Testis (tissue), 3 donors: ENCODE data around the gene MYOM3. TPM values are rescaled to one million over a fixed set of nuclear protein-coding genes. Genes with fewer than 3 reads are reported as not detected.

Experiments used
- DNase-seq: peaks from one replicate; pipeline ENCODE4 v3.0.0-alpha.2; 2019
- H3K27ac ChIP-seq, 2 donors: fragments of 200-600 bp; sonication (generic); one replicate each; pipeline ENCODE4 v1.5.1; 2019
- H3K27me3 ChIP-seq: fragments of 200-600 bp; sonication (generic); one replicate; pipeline ENCODE4 v1.5.1; 2019
- H3K36me3 ChIP-seq: fragments of 200-600 bp; sonication (generic); one replicate; pipeline ENCODE4 v1.5.1; 2017; ENCODE audit warnings: low read depth; ENCODE audit errors: missing control alignments
- H3K4me1 ChIP-seq: fragments of 200-600 bp; sonication (generic); one replicate; pipeline ENCODE4 v1.5.1; 2019
- H3K4me3 ChIP-seq, 2 donors: fragments of 200-600 bp; sonication (generic); one replicate each; pipeline ENCODE4 v1.5.1; 2017 to 2019
- H3K9me3 ChIP-seq: fragments of 200-600 bp; sonication (generic); one replicate; pipeline ENCODE4 v1.5.1; 2017
- CTCF ChIP-seq, 3 experiments: fragments of 450-650 bp in 2 of 3; fragments of 200-600 bp in 1 of 3; sonication (generic) in 1 of 3; IDR thresholded peaks; one replicate each; pipeline ENCODE4 v1.5.1; 2016 to 2019; ENCODE audit warnings: antibody characterized with exemption in 3 of 3, mild to moderate bottlenecking in 2 of 3, moderate library complexity in 1 of 3
- POLR2A ChIP-seq: fragments of 450-650 bp; IDR thresholded peaks from one replicate; pipeline ENCODE4 v1.6.1; 2017; ENCODE audit warnings: antibody characterized with exemption, mild to moderate bottlenecking, moderate library complexity
- WGBS, 2 donors: methylation state at CpG; one replicate each; pipeline ENCODE4 v1.1.5; 2018; 5-methylcytosine and 5-hydroxymethylcytosine counted together
- intact Hi-C: fragments of 100-400 bp; cut with DNase I; formaldehyde crosslinking; loops from one replicate; pipeline ENCODE4 v1.15.1; 2023; ENCODE audit warnings: low total_unique reads
- polyA plus RNA-seq: library from polyadenylated mRNA; stranded (reverse); fragments of 350-450 nt; fragmentation: Illumina TruSeq; extraction: RNeasy Lipid Tissue Mini Kit (QIAGEN cat#74804); gene quantifications from one replicate; pipeline ENCODE4 v1.2.3, GENCODE V29; 2014; ENCODE audit warnings: low read depth, low replicate concordance; ENCODE audit not compliant: insufficient read depth
- total RNA-seq, 2 donors: library from RNA; depleted of rRNA; stranded (reverse); fragments of >200 nt; gene quantifications; one replicate each; pipeline ENCODE4 v1.2.3, GENCODE V29; 2016

MYOM3 gene
- total and polyA plus RNA-seq, 3 donors from 2014 or later, result 22.4 to 39.5 (median 26.8) TPM

- Histone ChIP-seq H3K36me3 (no peaks in the 10 kb centered on the region), H3K9me3 (no peaks in the 10 kb centered on the region), H3K27me3 (no peaks in the 10 kb centered on the region), H3K4me3 (peak overlapping the region in 1 of 2 donors; percentile 38), H3K4me1 (peaks cover 32% of the 10 kb centered on the region), H3K27ac (peak overlapping the region; percentile 66 to 73)
- WGBS, 2 donors, result 58 to 84% methylated on average over 9 to 20 of the region's 22 CpGs
- TF ChIP-seq POLR2A (no peak), CTCF (IDR thresholded peaks at IDR 0.05) (no peak)
- intact Hi-C loops, result no loop called here
- peak; percentile 75 for DNase-seq
These were observed 3.4 kb downstream of the MYOM3 start for GRCh38 chr1:24108334-24109165.

- H3K9me3 ChIP-seq, result no peaks in the 10 kb centered on the region
- 70 to 85% methylated on average over 16 to 18 of the region's 18 CpGs for WGBS, 2 donors
- no peaks in the 10 kb centered on the region for H3K27me3 ChIP-seq
- TF ChIP-seq POLR2A (no peak), CTCF (IDR thresholded peaks at IDR 0.05) (no peak)
- H3K27ac ChIP-seq, result peak overlapping the region; percentile 66 to 73
- intact Hi-C loops, result no loop called here
- peak overlapping the region in 1 of 2 donors; percentile 38 for H3K4me3 ChIP-seq
- no peaks in the 10 kb centered on the region for H3K36me3 ChIP-seq
- H3K4me1 ChIP-seq, result peaks cover 38% of the 10 kb centered on the region
- no peak for DNase-seq
These were observed 4.3 kb downstream of the MYOM3 start for GRCh38 chr1:24107462-24108138.

GRCh38 chr1:24105368-24106160 is 6.4 kb downstream of the MYOM3 start:
- Histone ChIP-seq H3K27me3 (no peaks in the 10 kb centered on the region), H3K27ac (peak overlapping the region; percentile 64 to 73), H3K36me3 (no peaks in the 10 kb centered on the region), H3K9me3 (no peaks in the 10 kb centered on the region), H3K4me1 (peaks cover 38% of the 10 kb centered on the region), H3K4me3 (no peak overlapping the region)
- intact Hi-C loops, result no loop called here
- WGBS, 2 donors, result 73% methylated on average over 9 to 19 of the region's 19 CpGs
- DNase-seq, result peak; percentile 53
- TF ChIP-seq POLR2A (no peak), CTCF (IDR thresholded peaks at IDR 0.05) (no peak)

GRCh38 chr1:24104854-24105253 is 7.1 kb downstream of the MYOM3 start:
- H3K4me3 ChIP-seq, result no peak overlapping the region
- no peaks in the 10 kb centered on the region for H3K36me3 ChIP-seq
- no peaks in the 10 kb centered on the region for H3K9me3 ChIP-seq
- WGBS, 2 donors, result 93 to 94% methylated on average over 6 to 7 of the region's 7 CpGs
- intact Hi-C loops, result no loop called here
- no peak for DNase-seq
- peak overlapping the region; percentile 64 to 73 for H3K27ac ChIP-seq
- H3K27me3 ChIP-seq, result no peaks in the 10 kb centered on the region
- TF ChIP-seq CTCF (IDR thresholded peaks at IDR 0.05) (no peak), POLR2A (no peak)
- peaks cover 37% of the 10 kb centered on the region for H3K4me1 ChIP-seq
